GM18951 (cell line): ENCODE measurements around the gene FBXO7.

Experiments used
- POLR2A ChIP-seq: IDR thresholded peaks from 4 replicates; pipeline ENCODE4 v1.6.1; 2011; ENCODE audit warnings: mild to moderate bottlenecking; ENCODE audit not compliant: insufficient read length, insufficient read depth; ENCODE audit errors: extremely low read depth
- in situ Hi-C: fragments of 300-500 bp; cut with MboI; formaldehyde crosslinking; loops from one replicate; pipeline ENCODE4 v1.12.0; 2022; ENCODE audit warnings: low sequenced_read_pairs, mixed read lengths, inconsistent platforms; ENCODE audit not compliant: unreplicated experiment

The FBXO7 gene

GRCh38 chr22:32528316-32528715 is 53.7 kb downstream of the FBXO7 start:
- in situ Hi-C loops: loop anchor here (25.0 kb wide), 2 partner anchors 284 to 459 kb away; partner anchors contain the start of gene TIMP3

DNA sequence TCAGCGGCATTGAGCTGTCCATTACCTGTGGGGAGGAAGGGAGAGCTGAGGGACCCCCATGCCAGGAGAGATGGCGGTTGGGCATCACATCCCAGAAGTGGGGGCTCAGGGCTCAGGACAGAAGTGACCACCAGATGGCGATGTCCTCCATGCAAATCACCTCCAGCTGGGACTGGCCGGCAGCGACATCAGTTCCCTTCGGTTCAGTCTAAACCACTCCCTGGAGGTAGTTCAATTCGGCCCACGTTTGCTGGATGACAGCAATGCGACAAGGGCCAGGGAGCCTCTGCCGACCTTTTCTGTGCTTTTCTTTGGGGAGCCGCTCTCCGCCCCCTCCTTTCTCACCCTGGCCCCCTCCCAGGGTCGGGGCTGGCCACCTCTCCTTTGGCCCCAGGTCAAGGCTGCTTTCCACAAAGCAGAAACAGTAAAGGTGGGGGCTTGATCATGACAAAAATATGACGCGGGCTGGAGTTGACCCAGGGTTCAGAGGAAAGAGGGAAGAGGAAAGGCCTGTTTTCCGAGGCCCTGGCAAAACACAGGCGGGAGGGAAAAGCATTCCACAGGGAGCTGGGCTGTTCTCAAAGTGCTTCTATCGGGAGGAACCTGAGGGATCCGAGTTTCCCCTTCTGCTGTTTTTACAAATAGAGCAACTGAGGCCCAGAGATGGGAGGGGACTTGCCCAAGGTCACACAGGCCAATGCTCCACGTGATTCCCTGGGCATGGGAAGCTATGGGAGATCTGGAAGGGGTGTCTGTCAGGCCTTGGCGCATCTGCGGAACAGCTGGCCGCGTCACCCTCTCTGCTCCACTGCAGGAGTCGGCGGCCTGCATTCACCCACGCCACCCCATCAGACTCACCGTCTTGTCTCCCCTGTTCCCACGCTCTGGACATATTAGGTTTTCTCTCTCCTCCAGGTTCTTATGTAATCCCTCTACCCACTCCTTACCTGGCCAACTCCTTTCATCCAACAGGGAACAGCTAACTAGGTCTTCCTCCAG is 54.7 kb downstream of the FBXO7 start:
- no peak for TF ChIP-seq POLR2A

More at GRCh38 chr22:32528316-32528715, 53.7 kb downstream of the FBXO7 start:
- TF ChIP-seq POLR2A: no peak

DNA sequence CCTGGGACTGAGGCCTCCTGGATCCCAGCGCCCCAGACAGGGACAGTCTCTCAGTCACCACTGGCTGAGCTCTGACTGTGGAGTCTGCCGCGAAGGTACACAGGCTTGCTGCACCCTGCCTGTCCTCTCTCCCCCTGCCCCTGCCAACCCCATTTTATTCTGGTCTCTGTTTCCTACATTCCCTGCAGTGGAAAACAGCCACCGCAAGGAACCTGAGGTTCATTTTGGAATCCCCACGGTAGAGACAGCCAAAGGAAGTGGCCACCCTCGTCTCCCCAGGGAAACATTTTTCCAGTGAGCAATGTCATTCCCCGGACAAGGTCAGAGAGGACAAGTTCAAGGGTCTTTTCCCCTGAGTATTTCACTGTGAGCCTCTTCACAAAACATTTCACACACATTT is 56.6 kb downstream of the FBXO7 start:
- in situ Hi-C loops: loop anchor here (25.0 kb wide), 2 partner anchors 281 to 456 kb away; partner anchors contain the start of gene TIMP3
- TF ChIP-seq POLR2A: no peak

More for the DNA sequence above, 54.7 kb downstream of the FBXO7 start:
- in situ Hi-C loops: loop anchor here (25.0 kb wide), 2 partner anchors 283 to 458 kb away; partner anchors contain the start of gene TIMP3

DNA sequence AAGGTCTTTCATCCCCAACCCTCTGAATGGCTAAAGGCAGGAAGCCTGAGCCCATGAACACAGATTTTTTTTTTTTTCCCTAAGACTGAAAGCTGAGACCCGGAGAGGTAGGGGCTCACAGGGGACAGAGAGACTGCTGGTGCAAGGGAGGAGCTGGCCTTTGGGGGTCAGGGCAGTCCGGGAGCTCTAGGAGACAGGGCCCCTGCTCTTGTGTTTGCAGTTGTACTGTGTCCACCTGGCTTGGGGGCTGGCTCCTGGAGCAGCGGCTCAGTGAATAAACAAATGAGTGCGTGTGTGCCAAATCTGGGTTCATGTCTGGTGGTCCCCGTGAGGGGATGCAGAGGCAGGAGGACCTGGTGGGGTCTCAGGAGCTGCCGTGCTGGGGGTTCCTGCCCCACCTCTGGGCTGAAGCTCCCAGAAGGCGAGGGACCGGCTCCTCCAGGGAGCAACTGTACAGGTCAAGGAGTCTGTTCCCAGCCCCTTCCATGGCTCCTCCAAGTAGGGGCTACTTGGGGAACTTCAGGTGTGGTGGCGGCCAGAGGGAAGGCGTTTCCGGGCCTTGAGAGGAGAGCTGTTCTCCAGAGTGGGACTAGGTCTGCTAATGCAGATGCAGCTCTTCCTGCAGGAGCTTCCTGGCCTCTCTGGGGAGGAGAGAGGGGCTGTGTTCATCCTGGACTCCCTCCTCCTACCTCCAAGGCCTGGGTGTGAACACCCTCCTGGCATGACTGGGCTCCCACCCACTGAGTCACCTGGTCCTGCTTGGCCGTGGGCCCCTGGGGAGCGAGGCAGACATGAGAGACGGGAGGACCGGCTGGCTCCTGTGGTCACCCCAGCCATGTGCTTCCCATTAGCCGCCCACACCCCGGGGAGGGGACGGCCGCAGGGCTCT is 57.6 kb downstream of the FBXO7 start:
- in situ Hi-C loops: loop anchor here (25.0 kb wide), 2 partner anchors 280 to 455 kb away; partner anchors contain the start of gene TIMP3
- no peak for TF ChIP-seq POLR2A

GRCh38 chr22:32532820-32533128 is 58.2 kb downstream of the FBXO7 start:
- no peak for TF ChIP-seq POLR2A
- in situ Hi-C loops: loop anchor here (25.0 kb wide), 2 partner anchors 280 to 455 kb away; partner anchors contain the start of gene TIMP3

- in situ Hi-C loops: loop anchor here (25.0 kb wide), 2 partner anchors 279 to 454 kb away; partner anchors contain the start of gene TIMP3
- TF ChIP-seq POLR2A: no peak
These were observed 58.9 kb downstream of the FBXO7 start for GRCh38 chr22:32533265-32534111.

DNA sequence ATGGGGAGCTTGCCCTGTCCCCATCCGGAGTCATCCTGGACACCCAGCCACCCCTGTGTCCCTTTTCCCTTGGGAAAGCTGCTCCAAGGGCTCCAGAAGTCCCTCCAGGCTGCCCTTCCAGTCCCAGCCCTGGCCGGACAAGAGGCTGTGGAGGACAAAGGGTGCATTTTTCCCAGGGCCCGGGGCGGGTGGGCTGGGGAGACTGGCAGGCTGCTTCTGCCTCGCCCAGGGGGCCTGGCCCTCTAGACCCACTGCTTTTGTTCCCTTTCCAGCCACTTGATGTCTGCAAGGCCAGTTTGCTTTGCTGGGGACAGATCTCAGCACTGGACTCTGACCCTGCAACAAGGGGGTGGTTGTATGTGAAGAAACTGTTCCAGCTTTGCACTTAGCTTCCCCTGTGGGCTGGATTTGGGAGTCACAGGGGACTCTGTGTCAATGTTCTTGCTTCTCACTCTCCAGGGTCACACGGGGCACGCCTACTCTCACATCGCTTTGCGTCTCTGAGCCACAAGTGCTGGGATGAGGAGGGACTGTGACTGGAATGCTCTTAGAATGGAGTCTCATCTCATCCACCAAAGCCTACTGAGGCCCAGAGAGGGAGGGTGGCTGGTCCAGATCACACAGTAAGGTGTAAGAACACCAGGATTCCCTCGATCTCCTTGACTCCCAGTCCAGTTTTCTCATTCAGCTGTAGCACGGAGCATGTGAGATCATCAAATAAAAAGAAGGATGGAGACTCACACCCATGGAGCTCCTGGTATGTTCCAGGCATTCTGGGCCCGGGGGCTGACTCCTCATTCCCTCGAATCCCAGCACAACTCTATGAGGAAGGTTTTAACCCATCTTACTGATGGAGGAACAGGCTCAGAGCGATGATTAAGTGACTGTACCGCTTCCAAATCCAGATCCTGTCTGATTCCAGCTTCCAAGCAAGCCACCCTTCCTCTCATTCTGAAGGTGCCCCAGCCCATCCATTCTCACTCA is 59.9 kb downstream of the FBXO7 start:
- in situ Hi-C loops: loop anchor here (25.0 kb wide), 2 partner anchors 278 to 453 kb away; partner anchors contain the start of gene TIMP3
- TF ChIP-seq POLR2A: no peak

GRCh38 chr22:32535531-32536190 is 61.0 kb downstream of the FBXO7 start:
- in situ Hi-C loops: loop anchor here (25.0 kb wide), 2 partner anchors 277 to 452 kb away; partner anchors contain the start of gene TIMP3
- no peak for TF ChIP-seq POLR2A

DNA sequence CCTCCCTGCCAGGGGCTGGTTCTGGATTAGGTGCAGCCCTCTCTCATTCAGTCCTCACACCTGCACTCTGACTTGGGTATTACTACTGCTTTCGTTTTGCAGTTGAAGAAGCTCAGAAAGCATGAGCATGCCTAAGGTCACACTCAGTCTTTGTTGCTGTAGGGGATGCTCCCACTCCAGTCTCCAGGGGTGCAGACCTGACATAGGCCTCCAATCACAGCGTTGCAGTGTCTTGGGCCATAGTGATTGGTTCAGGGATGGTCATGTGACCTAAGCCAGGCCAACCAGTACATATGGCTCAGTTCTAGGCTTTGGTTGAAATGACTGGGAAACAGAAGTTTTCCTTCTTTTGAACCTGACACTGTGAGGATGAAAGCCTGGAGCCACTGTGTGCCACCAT is 61.7 kb downstream of the FBXO7 start:
- TF ChIP-seq POLR2A: no peak
- in situ Hi-C loops: loop anchor here (25.0 kb wide), 2 partner anchors 276 to 451 kb away; partner anchors contain the start of gene TIMP3

DNA sequence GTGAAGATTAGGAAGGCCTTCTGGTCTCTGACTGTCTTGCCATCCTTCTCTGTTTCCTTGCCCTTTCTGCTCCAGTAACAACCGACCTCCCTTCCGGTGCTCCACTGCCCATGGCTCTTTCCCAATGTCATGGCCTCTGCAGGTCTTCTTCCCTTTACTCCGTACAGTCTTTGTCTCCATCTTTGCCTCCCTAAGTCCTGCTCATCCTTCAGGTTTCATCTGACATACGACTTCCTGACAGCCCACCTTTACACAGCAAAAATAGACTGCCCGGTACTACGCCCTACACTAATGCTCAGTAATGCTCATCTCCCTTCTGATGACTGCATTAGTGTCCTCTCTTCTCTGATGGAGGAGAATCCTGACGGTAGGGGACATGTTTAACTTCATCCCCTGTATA is 63.9 kb downstream of the FBXO7 start:
- in situ Hi-C loops: loop anchor here (25.0 kb wide), 2 partner anchors 274 to 449 kb away; partner anchors contain the start of gene TIMP3
- no peak for TF ChIP-seq POLR2A
